PC-9 (cell line): ENCODE results near the gene AP2M1. TPM values are rescaled to one million over a fixed set of nuclear protein-coding genes. Genes with fewer than 3 reads are reported as not detected.
A peak's percentile ranks its signal among the peaks of the same experiment; 100 is the strongest.

Experiments
- BruUV-seq: library from RNA; stranded (reverse); fragments of 400-500 nt; replicated peaks from 2 replicates; lab custom pipeline; 2021; lab: Mats Ljungman, UMichigan
- CTCF ChIA-PET: fragments of 300-600 bp; sonication (Branson Sonifier 250); formaldehyde crosslinking; loops from one replicate; lab custom pipeline; 2022; ENCODE audit warnings: antibody characterized with exemption; lab: Charles Lee
- POLR2A ChIA-PET: fragments of 300-600 bp; sonication (Branson Sonifier 250); formaldehyde crosslinking; loops from one replicate; lab custom pipeline; 2022; ENCODE audit warnings: antibody characterized with exemption; ENCODE audit not compliant: unreplicated experiment; lab: Charles Lee
- DNase-seq, 2 experiments: peaks; one replicate each; pipeline versions ENCODE4 v3.0.0 to v3.0.0-alpha.2; 2015 to 2022; ENCODE audit warnings: mixed read lengths in 1 of 2
- H2AFZ ChIP-seq: fragments of 200-600 bp; sonication (generic); 2 replicates; pipeline ENCODE4 v1.8.1; 2017; ENCODE audit warnings: antibody characterized with exemption
- H3F3A ChIP-seq: fragments of 200-600 bp; sonication (generic); 2 replicates; pipeline ENCODE4 v1.8.1; 2017; ENCODE audit warnings: antibody characterized with exemption, mild to moderate bottlenecking, low read depth; ENCODE audit not compliant: insufficient read depth
- H3K27ac ChIP-seq: fragments of 200-600 bp; sonication (generic); 2 replicates; pipeline ENCODE4 v1.6.1; 2016; ENCODE audit warnings: mixed run types
- H3K27me3 ChIP-seq: fragments of 200-600 bp; sonication (generic); 2 replicates; pipeline ENCODE4 v1.6.1; 2016; ENCODE audit warnings: low read depth, mixed run types; ENCODE audit not compliant: insufficient read depth
- H3K36me3 ChIP-seq: fragments of 200-600 bp; sonication (generic); 2 replicates; pipeline ENCODE4 v1.6.1; 2016; ENCODE audit warnings: low read depth, mixed run types
- H3K4me1 ChIP-seq: fragments of 200-600 bp; sonication (generic); replicated peaks from 2 replicates; pipeline ENCODE4 v1.6.1; 2016; ENCODE audit warnings: mixed run types; ENCODE audit not compliant: insufficient read depth
- H3K4me2 ChIP-seq: fragments of 200-600 bp; sonication (generic); 2 replicates; pipeline ENCODE4 v1.6.1; 2017; ENCODE audit warnings: mixed run types
- H3K4me3 ChIP-seq: fragments of 200-600 bp; sonication (generic); 2 replicates; pipeline ENCODE4 v1.6.1; 2016; ENCODE audit warnings: mixed run types
- H3K79me2 ChIP-seq: fragments of 200-600 bp; sonication (generic); 2 replicates; pipeline ENCODE4 v1.6.1; 2017; ENCODE audit warnings: low read depth, mixed run types
- H3K9me2 ChIP-seq: fragments of 200-600 bp; sonication (generic); 2 replicates; pipeline ENCODE4 v1.8.1; 2017; ENCODE audit warnings: mild to moderate bottlenecking; ENCODE audit not compliant: insufficient read depth
- H3K9me3 ChIP-seq: fragments of 200-600 bp; sonication (generic); 2 replicates; pipeline ENCODE4 v1.8.1; 2016; ENCODE audit warnings: low read depth; ENCODE audit not compliant: insufficient read depth
- H4K20me1 ChIP-seq: fragments of 200-600 bp; sonication (generic); 2 replicates; pipeline ENCODE4 v1.8.1; 2017; ENCODE audit not compliant: insufficient read depth
- CTCF ChIP-seq: fragments of 200-600 bp; sonication (generic); conservative IDR thresholded peaks from 2 replicates; pipeline ENCODE4 v1.6.1; 2017; ENCODE audit warnings: mixed run types, antibody characterized with exemption, mild to moderate bottlenecking, moderate library complexity
- EZH2 ChIP-seq: fragments of 200-600 bp; sonication (generic); IDR thresholded peaks from 2 replicates; pipeline ENCODE4 v1.8.0; 2017; ENCODE audit warnings: antibody characterized with exemption, low read depth
- intact Hi-C: fragments of 100-400 bp; cut with micrococcal nuclease; formaldehyde crosslinking; loops from one replicate; pipeline ENCODE4 v1.10.0; 2022; ENCODE audit not compliant: unreplicated experiment
- total RNA-seq: library from RNA; stranded (reverse); gene quantifications from 2 replicates; pipeline ENCODE4 v1.2.3, GENCODE V29; 2021

Gene AP2M1
- total RNA-seq, 1 experiment from 2014 or later, result 606 TPM

DNA sequence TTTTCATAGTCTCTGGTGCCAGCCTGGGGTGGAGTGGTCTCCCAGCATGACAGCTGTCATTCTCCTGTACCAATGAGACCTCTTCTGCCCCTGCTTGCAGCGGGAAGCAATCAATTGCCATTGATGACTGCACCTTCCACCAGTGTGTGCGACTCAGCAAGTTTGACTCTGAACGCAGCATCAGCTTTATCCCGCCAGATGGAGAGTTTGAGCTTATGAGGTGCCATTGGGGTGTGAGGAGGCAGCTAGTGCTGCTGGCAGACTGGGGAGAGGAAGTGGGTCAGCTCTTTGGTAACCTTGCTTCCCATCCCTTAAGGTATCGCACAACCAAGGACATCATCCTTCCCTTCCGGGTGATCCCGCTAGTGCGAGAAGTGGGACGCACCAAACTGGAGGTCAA lies 6.9 kb downstream of the AP2M1 start:
- Histone ChIP-seq H2AFZ (no peak overlapping the region), H3K27me3 (no peaks in the 10 kb centered on the region), H3K79me2 (peaks cover 29% of the 10 kb centered on the region), H3K4me2 (no peak overlapping the region), H3K27ac (no peak overlapping the region), H3K4me1 (peaks cover 15% of the 10 kb centered on the region), H4K20me1 (peaks cover under 1% of the 10 kb centered on the region; the same call in 1 of the 2 replicates), H3K4me3 (no peak overlapping the region), H3K9me2 (no peaks in the 10 kb centered on the region), H3F3A (peaks cover 31% of the 10 kb centered on the region), H3K9me3 (no peaks in the 10 kb centered on the region), H3K36me3 (peaks cover 63% of the 10 kb centered on the region)
- ChIA-PET CTCF (no interaction called here), POLR2A (interaction anchor here (0.6 kb wide), 1 partner anchor 56 kb away, joined by 6 read pairs; no protein-coding TSS in a partner anchor)
- BruUV-seq, result no TSS peak
- intact Hi-C loops, result no loop called here
- TF ChIP-seq EZH2 (no peak), CTCF (no peak)
- DNase-seq, result no peak

DNA sequence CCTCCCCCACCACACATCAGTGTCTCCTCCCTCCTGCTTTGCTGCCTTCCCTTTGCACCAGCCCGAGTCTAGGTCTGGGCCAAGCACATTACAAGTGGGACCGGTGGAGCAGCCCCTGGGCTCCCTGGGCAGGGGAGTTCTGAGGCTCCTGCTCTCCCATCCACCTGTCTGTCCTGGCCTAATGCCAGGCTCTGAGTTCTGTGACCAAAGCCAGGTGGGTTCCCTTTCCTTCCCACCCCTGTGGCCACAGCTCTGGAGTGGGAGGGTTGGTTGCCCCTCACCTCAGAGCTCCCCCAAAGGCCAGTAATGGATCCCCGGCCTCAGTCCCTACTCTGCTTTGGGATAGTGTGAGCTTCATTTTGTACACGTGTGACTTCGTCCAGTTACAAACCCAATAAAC lies 9.0 kb downstream of the AP2M1 start:
- Histone ChIP-seq H3K4me3 (no peak overlapping the region), H3F3A (peaks cover 31% of the 10 kb centered on the region), H3K9me3 (no peaks in the 10 kb centered on the region), H3K27ac (no peak overlapping the region), H3K4me2 (no peak overlapping the region), H3K4me1 (peaks cover 17% of the 10 kb centered on the region), H2AFZ (no peak overlapping the region), H3K27me3 (no peaks in the 10 kb centered on the region), H3K79me2 (peaks cover 29% of the 10 kb centered on the region), H3K9me2 (no peaks in the 10 kb centered on the region), H4K20me1 (peaks cover 18% of the 10 kb centered on the region), H3K36me3 (peaks cover 55% of the 10 kb centered on the region)
- intact Hi-C loops, result no loop called here
- no peak for TF ChIP-seq CTCF
- no peak for TF ChIP-seq EZH2
- CTCF ChIA-PET, result no interaction called here
- DNase-seq, result no peak
- POLR2A ChIA-PET, result no interaction called here
- no TSS peak for BruUV-seq

DNA sequence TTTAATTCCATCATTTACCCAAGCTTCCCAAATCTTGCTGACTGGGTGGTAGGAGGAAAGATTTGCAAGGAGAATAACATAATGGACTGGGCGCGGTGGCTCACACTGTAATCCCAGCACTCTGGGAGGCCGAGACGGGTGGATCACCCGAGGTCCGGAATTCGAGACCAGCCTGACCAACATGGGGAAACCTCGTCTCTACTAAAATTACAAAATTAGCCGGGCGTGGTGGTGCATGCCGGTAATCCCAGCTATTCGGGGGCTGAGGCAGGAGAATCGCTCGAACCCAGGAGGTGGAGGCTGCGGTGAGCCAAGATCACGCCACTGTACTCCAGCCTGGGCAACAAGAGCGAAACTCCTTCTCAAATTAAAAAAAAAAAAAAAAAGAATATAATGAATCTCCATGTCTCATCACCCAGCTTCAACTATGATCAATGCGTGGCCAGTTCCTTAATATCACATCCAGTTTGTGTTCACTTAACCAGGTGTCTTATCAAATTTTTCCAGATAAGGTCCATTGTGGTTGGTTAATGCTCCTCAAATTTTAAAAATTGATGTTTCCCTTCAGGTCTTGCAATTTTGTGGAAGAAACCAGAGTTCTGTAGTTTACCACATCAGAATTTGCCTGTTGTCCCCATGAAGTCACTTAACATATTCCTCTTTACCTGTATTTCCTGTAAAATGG lies 10.0 kb downstream of the AP2M1 start:
- DNase-seq, result no peak
- H3K9me3 ChIP-seq, result no peaks in the 10 kb centered on the region
- peaks cover 36% of the 10 kb centered on the region for H3K79me2 ChIP-seq
- no peak overlapping the region for H2AFZ ChIP-seq
- peaks cover 27% of the 10 kb centered on the region for H3F3A ChIP-seq
- no peak for TF ChIP-seq EZH2
- no peak for TF ChIP-seq CTCF
- ChIA-PET POLR2A (interaction anchor here (0.7 kb wide), 1 partner anchor 26 kb away, joined by 3 read pairs; no protein-coding TSS in a partner anchor), CTCF (interaction anchor here (0.7 kb wide), 1 partner anchor 8 kb away, joined by 4 read pairs; no protein-coding TSS in a partner anchor)
- BruUV-seq, result no TSS peak
- H3K9me2 ChIP-seq, result no peaks in the 10 kb centered on the region
- peak overlapping the region; percentile 83 for H3K4me2 ChIP-seq
- H3K27ac ChIP-seq, result peak overlapping the region; percentile 74
- peaks cover 17% of the 10 kb centered on the region for H3K4me1 ChIP-seq
- peak overlapping the region; percentile 57; the same call in 1 of the 2 replicates for H3K4me3 ChIP-seq
- H3K36me3 ChIP-seq, result peaks cover 54% of the 10 kb centered on the region
- H3K27me3 ChIP-seq, result no peaks in the 10 kb centered on the region
- intact Hi-C loops, result loop anchor here (1.0 kb wide), 2 partner anchors 8 to 39 kb away; no protein-coding TSS in a partner anchor
- H4K20me1 ChIP-seq, result peaks cover 18% of the 10 kb centered on the region
